Coronary artery (tissue), 2 donors: ENCODE measurements around the gene DACT1.

Experiments used
- DNase-seq: peaks from one replicate; pipeline ENCODE4 v3.0.0-alpha.2; 2017; ENCODE audit warnings: low spot score
- H3K27ac ChIP-seq, 2 donors: fragments of 200-600 bp; sonication (generic); one replicate each; pipeline ENCODE4 v1.5.1; 2016 to 2019
- H3K4me3 ChIP-seq: fragments of 200-600 bp; sonication (generic); 2 replicates; pipeline ENCODE4 v1.5.1; 2016; ENCODE audit warnings: mild to moderate bottlenecking, moderate library complexity
- CTCF ChIP-seq: fragments of 200-600 bp; sonication (generic); IDR thresholded peaks from one replicate; pipeline ENCODE4 v1.5.1; 2019; ENCODE audit warnings: antibody characterized with exemption

DACT1 gene

DNA sequence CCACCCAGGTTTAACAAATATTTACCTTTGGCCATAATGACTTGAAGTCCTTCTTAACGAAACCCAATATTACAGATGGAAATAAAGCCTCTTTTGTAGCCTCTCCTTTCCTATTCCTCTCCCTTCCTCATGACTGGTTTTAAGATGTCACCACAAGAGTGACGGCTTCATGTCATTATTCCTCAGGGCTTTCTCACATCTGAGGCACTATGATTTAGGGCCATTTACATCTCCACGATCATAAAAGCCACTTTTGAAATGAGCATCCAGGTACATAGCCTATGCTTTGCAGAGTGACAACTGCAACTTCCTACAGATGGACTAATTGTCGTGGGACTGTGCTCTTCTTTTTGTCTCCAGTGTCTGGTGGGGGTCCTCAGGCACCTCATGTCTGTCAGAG, 32.3 kb upstream of the DACT1 start:
- no peak for TF ChIP-seq CTCF
- Histone ChIP-seq H3K27ac (no peak overlapping the region), H3K4me3 (no peak overlapping the region)
- no peak for DNase-seq

- DNase-seq, result no peak
- no peak overlapping the region for H3K4me3 ChIP-seq
- no peak overlapping the region for H3K27ac ChIP-seq
These were observed 30.4 kb upstream of the DACT1 start for GRCh38 chr14:58607131-58607951.

DNA sequence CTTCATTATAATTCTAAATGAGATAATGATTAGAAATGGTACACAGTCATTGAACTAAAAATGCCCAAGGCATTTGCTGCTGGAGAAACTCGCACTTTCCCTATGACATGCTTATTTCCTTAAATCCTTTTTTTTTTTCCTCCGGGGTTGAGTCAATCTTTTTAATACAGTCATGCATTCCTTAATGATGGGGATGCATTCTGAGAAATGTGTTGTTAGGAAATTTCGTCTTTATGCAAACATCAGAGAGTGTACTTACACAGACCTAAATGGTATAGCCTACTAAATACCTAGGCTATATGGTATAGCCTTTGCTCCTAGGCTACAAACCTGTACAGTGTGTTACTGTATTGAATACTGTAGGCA, 29.8 kb upstream of the DACT1 start:
- H3K4me3 ChIP-seq, result no peak overlapping the region
- H3K27ac ChIP-seq, result no peak overlapping the region
- no peak for TF ChIP-seq CTCF
- no peak for DNase-seq

More at GRCh38 chr14:58607131-58607951, 30.4 kb upstream of the DACT1 start:
- no peak for TF ChIP-seq CTCF

DNA sequence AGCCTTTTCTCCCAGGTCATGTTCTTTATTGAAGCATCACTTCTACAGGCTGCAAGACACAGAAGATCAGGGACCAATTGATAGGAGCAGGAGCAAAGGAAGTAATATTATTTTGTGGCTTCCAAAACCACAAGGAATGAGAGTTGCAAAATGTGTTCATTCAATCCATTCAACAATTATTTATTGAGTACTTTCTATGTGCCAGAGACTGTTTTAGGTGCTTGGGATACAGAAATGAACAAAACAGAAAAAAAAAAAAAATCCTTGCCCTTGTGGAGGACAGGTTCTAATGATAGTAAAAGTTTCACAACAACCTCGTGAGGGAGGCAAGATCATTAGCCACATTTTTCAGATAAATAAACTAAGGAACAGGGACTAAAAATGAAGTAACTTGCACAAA, 20.1 kb upstream of the DACT1 start:
- TF ChIP-seq CTCF, result no peak
- no peak for DNase-seq
- Histone ChIP-seq H3K4me3 (no peak overlapping the region), H3K27ac (no peak overlapping the region)

DNA sequence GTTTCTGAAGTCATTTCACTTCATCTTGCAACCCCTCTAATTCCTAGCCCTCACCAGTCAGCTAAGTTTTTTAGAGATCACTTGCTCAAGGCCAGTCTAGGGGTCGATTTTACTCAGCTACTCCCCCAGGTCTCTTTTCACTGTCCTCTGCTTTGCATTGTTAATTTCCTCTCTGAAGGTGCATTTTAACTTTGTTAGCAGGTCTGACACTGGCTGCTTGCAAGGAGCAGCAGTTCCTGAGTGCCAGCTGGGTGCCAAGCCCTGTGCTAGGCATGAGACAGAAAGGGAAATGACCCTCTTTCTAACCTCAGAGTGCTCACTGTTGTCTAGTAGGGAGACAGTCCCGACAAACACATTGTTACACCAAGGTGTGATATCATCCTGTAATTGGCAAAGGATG, 17.8 kb upstream of the DACT1 start:
- DNase-seq, result no peak
- H3K27ac ChIP-seq, result no peak overlapping the region
- TF ChIP-seq CTCF, result no peak
- no peak overlapping the region for H3K4me3 ChIP-seq

DNA sequence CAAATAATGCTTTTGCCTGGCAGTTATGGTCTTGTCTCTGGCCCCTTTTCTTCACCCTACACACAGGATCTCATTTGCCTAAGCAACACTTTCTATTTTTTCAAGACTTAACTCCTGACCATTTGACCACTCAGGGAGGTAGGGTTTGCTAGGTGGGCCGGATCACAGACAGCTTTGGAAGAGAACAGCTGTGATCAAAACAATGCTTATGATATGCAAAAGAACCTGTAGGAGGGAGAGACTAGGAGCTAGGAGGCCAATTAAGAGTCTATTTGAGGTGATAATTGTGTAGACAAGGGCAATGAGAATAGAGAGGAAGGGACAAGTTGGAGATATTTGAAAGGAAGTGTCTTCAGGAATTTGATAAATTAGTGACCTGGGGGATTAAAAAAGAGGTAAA, 12.3 kb upstream of the DACT1 start:
- DNase-seq, result no peak
- H3K27ac ChIP-seq, result no peak overlapping the region
- H3K4me3 ChIP-seq, result no peak overlapping the region
- no peak for TF ChIP-seq CTCF

DNA sequence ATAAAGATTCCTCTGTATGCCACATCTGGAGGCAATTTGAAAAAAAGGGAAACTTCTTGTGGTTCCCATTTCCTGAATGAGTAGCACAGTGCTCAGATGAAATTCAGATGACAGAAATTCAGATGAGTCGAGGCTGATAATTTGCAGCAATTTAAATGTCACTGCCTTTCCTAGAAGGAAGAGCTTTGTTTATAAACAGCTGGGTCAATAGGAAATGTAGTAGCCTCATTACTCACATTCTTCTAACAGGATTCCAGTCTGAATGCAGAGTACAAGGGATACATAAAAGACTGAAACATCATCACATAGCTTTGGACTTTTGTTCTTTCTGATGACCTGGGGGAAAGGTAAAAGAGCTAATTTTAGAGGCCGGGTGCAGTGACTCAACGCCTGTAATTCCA, 11.3 kb upstream of the DACT1 start:
- H3K27ac ChIP-seq, result no peak overlapping the region
- no peak for DNase-seq
- no peak overlapping the region for H3K4me3 ChIP-seq
- TF ChIP-seq CTCF, result no peak
